Naive thymus-derived CD4-positive, alpha-beta T cell (primary cell): ENCODE results near the gene TIGD2. TPM values are rescaled to one million over a fixed set of nuclear protein-coding genes. Genes with fewer than 3 reads are reported as not detected.

Experiments used
- ATAC-seq: fragments of 150-1000 bp; cut with Tn5 transposase; 2 replicates; pipeline ENCODE4 v1.10.0; 2021; ENCODE audit warnings: mild to moderate bottlenecking, moderate library complexity
- CTCF ChIA-PET: fragments of 350-600 bp; sonication (Branson Sonifier 250); formaldehyde crosslinking; loops from one replicate; lab custom pipeline; 2021; ENCODE audit warnings: antibody characterized with exemption; lab: Charles Lee
- POLR2A ChIA-PET: fragments of 350-600 bp; sonication (Branson Sonifier 250); formaldehyde crosslinking; loops from one replicate; lab custom pipeline; 2021; ENCODE audit warnings: antibody characterized with exemption, inconsistent platforms; lab: Charles Lee
- DNase-seq, 9 donors: peaks; one replicate each; pipeline versions ENCODE4 v3.0.0 to v3.0.0-alpha.2; 2020 to 2022; ENCODE audit warnings: mixed read lengths in 1 of 9
- H3K27ac ChIP-seq: one replicate; pipeline ENCODE4 v1.7.0; 2013; ENCODE audit warnings: mild to moderate bottlenecking, low read depth, low read length, moderate library complexity
- H3K27me3 ChIP-seq, 2 donors: one replicate each; pipeline ENCODE4 v1.7.0; 2013; ENCODE audit warnings: low read length in 2 of 2, mild to moderate bottlenecking in 2 of 2, moderate library complexity in 2 of 2; ENCODE audit not compliant: control insufficient read depth in 2 of 2, insufficient read depth in 2 of 2
- H3K36me3 ChIP-seq, 3 experiments: 1 replicate in 2 of 3; 2 replicates in 1 of 3; pipeline ENCODE4 v1.7.0; 2013; ENCODE audit warnings: low read length in 3 of 3, mild to moderate bottlenecking in 3 of 3, moderate library complexity in 1 of 3; ENCODE audit not compliant: insufficient read depth in 3 of 3, control insufficient read depth in 2 of 3
- H3K4me1 ChIP-seq, 2 donors: one replicate each; pipeline ENCODE4 v1.7.0; 2013; ENCODE audit warnings: low read length in 2 of 2, mild to moderate bottlenecking in 2 of 2, moderate library complexity in 1 of 2; ENCODE audit not compliant: control insufficient read depth in 2 of 2, insufficient read depth in 2 of 2
- H3K4me3 ChIP-seq: 2 replicates; pipeline ENCODE4 v1.7.0; 2013; ENCODE audit warnings: mild to moderate bottlenecking, low read length
- H3K9me3 ChIP-seq, 3 experiments: 1 replicate in 2 of 3; 2 replicates in 1 of 3; pipeline ENCODE4 v1.7.0; 2013; ENCODE audit warnings: low read length in 3 of 3; ENCODE audit not compliant: control insufficient read depth in 2 of 3
- H3K27ac Mint-ChIP-seq, 9 donors: one replicate each; pipeline ENCODE4 v1.8.0; 2020 to 2022; ENCODE audit warnings: mixed read lengths in 9 of 9, mild to moderate bottlenecking in 8 of 9, moderate library complexity in 5 of 9, inconsistent platforms in 2 of 9
- H3K27me3 Mint-ChIP-seq, 5 donors: one replicate each; pipeline ENCODE4 v1.8.0; 2021 to 2022; ENCODE audit warnings: mixed read lengths in 5 of 5, mild to moderate bottlenecking in 1 of 5
- H3K36me3 Mint-ChIP-seq, 5 donors: one replicate each; pipeline ENCODE4 v1.8.0; 2020 to 2022; ENCODE audit warnings: mixed read lengths in 5 of 5, mild to moderate bottlenecking in 3 of 5, inconsistent platforms in 1 of 5
- H3K4me1 Mint-ChIP-seq, 7 donors: one replicate each; pipeline ENCODE4 v1.8.0; 2020 to 2022; ENCODE audit warnings: mixed read lengths in 7 of 7, mild to moderate bottlenecking in 3 of 7, inconsistent platforms in 1 of 7
- H3K4me3 Mint-ChIP-seq, 10 donors: one replicate each; pipeline ENCODE4 v1.8.0; 2020 to 2022; ENCODE audit warnings: mild to moderate bottlenecking in 10 of 10, mixed read lengths in 10 of 10, moderate library complexity in 6 of 10, inconsistent platforms in 2 of 10
- H3K9me3 Mint-ChIP-seq, 11 donors: one replicate each; pipeline ENCODE4 v1.8.0; 2020 to 2022; ENCODE audit warnings: mixed read lengths in 11 of 11, mild to moderate bottlenecking in 4 of 11, inconsistent platforms in 1 of 11, moderate library complexity in 1 of 11
- intact Hi-C, 2 donors: fragments of 100-400 bp; cut with micrococcal nuclease; formaldehyde crosslinking; loops; one replicate each; pipeline ENCODE4 v1.15.1; 2023
- polyA plus RNA-seq, 2 donors: library from polyadenylated mRNA; unstranded; fragments of 300-500 nt; fragmentation: Illumina TruSeq; gene quantifications; one replicate each; pipeline ENCODE4 v1.2.3, GENCODE V29; 2021
- total RNA-seq, 6 experiments: library from RNA in 5 of 6; stranded (reverse) in 5 of 6; gene quantifications; 1 replicate in 5 of 6; 2 replicates in 1 of 6; pipeline ENCODE4 v1.2.3 and lab custom pipeline; 2021 to 2026

Gene TIGD2
- total and polyA plus RNA-seq, 7 experiments from 2014 or later = 3.0 to 7.9 (median 6.7) TPM

- H3K9me3 Mint-ChIP-seq = no peaks in the 10 kb centered on the region
- ChIA-PET CTCF (no interaction called here), POLR2A (no interaction called here)
- Histone ChIP-seq H3K4me1 (no peaks in the 10 kb centered on the region), H3K36me3 (no peaks in the 10 kb centered on the region), H3K4me3 (no peak overlapping the region), H3K27ac (no peak overlapping the region), H3K27me3 (no peaks in the 10 kb centered on the region), H3K9me3 (no peaks in the 10 kb centered on the region)
- DNase-seq = no peak
- ATAC-seq = no peak
- H3K4me1 Mint-ChIP-seq = peaks cover 0 to 10% (median 5%) of the 10 kb centered on the region in 7 donors
- no peak overlapping the region for H3K27ac Mint-ChIP-seq
- intact Hi-C loops = no loop called here
- H3K36me3 Mint-ChIP-seq = no peaks in the 10 kb centered on the region
- H3K27me3 Mint-ChIP-seq = peaks cover 0 to 5% (median 4%) of the 10 kb centered on the region in 5 donors
- H3K4me3 Mint-ChIP-seq = no peak overlapping the region
Measured at GRCh38 chr4:89101256-89102161, 9.8 kb upstream of the TIGD2 start.

GRCh38 chr4:89105726-89106125 lies 5.6 kb upstream of the TIGD2 start:
- Mint-ChIP-seq H3K4me3 (no peak overlapping the region), H3K36me3 (no peaks in the 10 kb centered on the region)

GRCh38 chr4:89108091-89108490 lies 3.2 kb upstream of the TIGD2 start:
- Mint-ChIP-seq H3K36me3 (peaks cover 8 to 11% (median 8%) of the 10 kb centered on the region in 5 donors), H3K4me1 (peaks cover 21 to 28% (median 24%) of the 10 kb centered on the region in 7 donors), H3K4me3 (peak overlapping the region in 2 of 10 donors; percentile 17 to 28), H3K9me3 (peaks cover 0 to 15% (median 6%) of the 10 kb centered on the region in 11 donors), H3K27me3 (peaks cover 0 to 25% (median 5%) of the 10 kb centered on the region in 5 donors), H3K27ac (peak overlapping the region in 1 of 9 donors; percentile 20)
- peaks cover 0 to 5% (median 0%) of the 10 kb centered on the region in 3 experiments for H3K36me3 ChIP-seq
- intact Hi-C loops = no loop called here
- POLR2A ChIA-PET = no interaction called here
- no peak for ATAC-seq
- H3K4me1 ChIP-seq = peaks cover 10 to 15% of the 10 kb centered on the region in 2 donors
- H3K27me3 ChIP-seq = no peaks in the 10 kb centered on the region
- H3K27ac ChIP-seq = no peak overlapping the region
- no peaks in the 10 kb centered on the region for H3K9me3 ChIP-seq
- no peak overlapping the region for H3K4me3 ChIP-seq
- CTCF ChIA-PET = no interaction called here
- no peak for DNase-seq

More at GRCh38 chr4:89105726-89106125, 5.6 kb upstream of the TIGD2 start:
- DNase-seq (no peak), ATAC-seq (no peak)
- Histone ChIP-seq H3K9me3 (no peaks in the 10 kb centered on the region), H3K4me1 (peaks cover 4 to 9% of the 10 kb centered on the region in 2 donors), H3K27ac (no peak overlapping the region), H3K36me3 (no peaks in the 10 kb centered on the region), H3K27me3 (no peaks in the 10 kb centered on the region), H3K4me3 (no peak overlapping the region)
- ChIA-PET POLR2A (no interaction called here), CTCF (no interaction called here)
- Mint-ChIP-seq H3K4me1 (peaks cover 7 to 12% (median 11%) of the 10 kb centered on the region in 7 donors), H3K9me3 (peaks cover 0 to 7% (median 2%) of the 10 kb centered on the region in 11 donors), H3K27ac (peak overlapping the region in 1 of 9 donors; percentile 41), H3K27me3 (peaks cover 0 to 22% (median 5%) of the 10 kb centered on the region in 5 donors)
- intact Hi-C loops = no loop called here

- intact Hi-C loops = loop anchor here (2.0 to 5.0 kb wide), 13 partner anchors 85 to 1889 kb away; partner anchors contain the start of genes HERC5 (in 2 of the 2), KLHL8 (in 2 of the 2), PPM1K (in 2 of the 2) and GPRIN3 (in 1 of the 2)
- H3K4me1 ChIP-seq = peaks cover 10 to 15% of the 10 kb centered on the region in 2 donors
- ATAC-seq (no peak), DNase-seq (peak in 3 of 9 donors; percentile 5 to 12 (median 11))
- no peaks in the 10 kb centered on the region for H3K9me3 ChIP-seq
- H3K27me3 Mint-ChIP-seq = peaks cover 0 to 25% (median 0%) of the 10 kb centered on the region in 5 donors
- H3K27ac Mint-ChIP-seq = peak overlapping the region; percentile 58 to 93 (median 85)
- H3K9me3 Mint-ChIP-seq = peaks cover 2 to 34% (median 10%) of the 10 kb centered on the region in 11 donors
- peak overlapping the region; percentile 55 for H3K4me3 ChIP-seq
- CTCF ChIA-PET = no interaction called here
- peak overlapping the region; percentile 84 to 93 (median 90) for H3K4me3 Mint-ChIP-seq
- H3K27me3 ChIP-seq = no peaks in the 10 kb centered on the region
- POLR2A ChIA-PET = interaction anchor here (0.6 kb wide), 1 partner anchor 844 kb away, joined by 13 read pairs; no protein-coding TSS in a partner anchor
- peaks cover 12 to 21% (median 14%) of the 10 kb centered on the region in 5 donors for H3K36me3 Mint-ChIP-seq
- H3K4me1 Mint-ChIP-seq = peaks cover 20 to 28% (median 24%) of the 10 kb centered on the region in 7 donors
- peaks cover 0 to 5% (median 0%) of the 10 kb centered on the region in 3 experiments for H3K36me3 ChIP-seq
- no peak overlapping the region for H3K27ac ChIP-seq
Measured at GRCh38 chr4:89109841-89110540, 1.3 kb upstream of the TIGD2 start.

- Histone ChIP-seq H3K9me3 (no peaks in the 10 kb centered on the region), H3K4me3 (peak overlapping the region; percentile 55), H3K4me1 (peaks cover 10 to 15% of the 10 kb centered on the region in 2 donors), H3K27me3 (no peaks in the 10 kb centered on the region), H3K36me3 (peaks cover 0 to 5% (median 0%) of the 10 kb centered on the region in 3 experiments), H3K27ac (peak overlapping the region; percentile 47)
- no peak for DNase-seq
- peaks cover 0 to 25% (median 0%) of the 10 kb centered on the region in 5 donors for H3K27me3 Mint-ChIP-seq
- ChIA-PET CTCF (interaction anchor here (0.7 kb wide), 1 partner anchor 53 kb away, joined by 3 read pairs; no protein-coding TSS in a partner anchor), POLR2A (no interaction called here)
- H3K9me3 Mint-ChIP-seq = peaks cover 7 to 40% (median 13%) of the 10 kb centered on the region in 11 donors
- ATAC-seq = no peak
- H3K36me3 Mint-ChIP-seq = peaks cover 16 to 27% (median 18%) of the 10 kb centered on the region in 5 donors
- peak overlapping the region; percentile 58 to 93 (median 85) for H3K27ac Mint-ChIP-seq
- H3K4me3 Mint-ChIP-seq = peak overlapping the region; percentile 84 to 93 (median 90)
- intact Hi-C loops = loop anchor here (2.0 to 5.0 kb wide), 13 partner anchors 86 to 1890 kb away; partner anchors contain the start of genes HERC5 (in 2 of the 2), KLHL8 (in 2 of the 2), PPM1K (in 2 of the 2) and GPRIN3 (in 1 of the 2)
- H3K4me1 Mint-ChIP-seq = peaks cover 20 to 28% (median 24%) of the 10 kb centered on the region in 7 donors
Measured at GRCh38 chr4:89110541-89110985, 770 bp upstream of the TIGD2 start.
